WTC11 (cell line): Measurements from ENCODE around the gene GGACT. TPM values are rescaled to one million over a fixed set of nuclear protein-coding genes. Genes with fewer than 3 reads are reported as not detected.

ENCODE experiments used
- ATAC-seq: fragments of 200-7000 bp; cut with Tn5 transposase; 2 replicates; pipeline ENCODE4 v1.10.0; 2021; ENCODE audit warnings: mild to moderate bottlenecking, moderate library complexity
- CTCF ChIA-PET: fragments of 300-600 bp; sonication (Branson Sonifier 250); formaldehyde crosslinking; loops from one replicate; lab custom pipeline; 2021; ENCODE audit warnings: antibody characterized with exemption; lab: Charles Lee
- POLR2A ChIA-PET: fragments of 350-600 bp; sonication (Branson Sonifier 250); formaldehyde crosslinking; loops from one replicate; lab custom pipeline; 2021; ENCODE audit warnings: antibody characterized with exemption; lab: Charles Lee
- DNase-seq: peaks from one replicate; pipeline ENCODE4 v3.0.0; 2021; ENCODE audit warnings: low spot score
- H3K27ac Mint-ChIP-seq: 2 replicates; pipeline ENCODE4 v1.8.0; 2021; ENCODE audit warnings: mixed read lengths
- H3K27me3 Mint-ChIP-seq: 2 replicates; pipeline ENCODE4 v1.8.0; 2021; ENCODE audit warnings: low read depth, mild to moderate bottlenecking, moderate library complexity, mixed read lengths
- H3K36me3 Mint-ChIP-seq: 2 replicates; pipeline ENCODE4 v1.8.0; 2021; ENCODE audit warnings: mixed read lengths
- H3K4me1 Mint-ChIP-seq: 2 replicates; pipeline ENCODE4 v1.8.0; 2022; ENCODE audit warnings: mixed read lengths
- H3K4me3 Mint-ChIP-seq: 2 replicates; pipeline ENCODE4 v1.8.0; 2021; ENCODE audit warnings: mild to moderate bottlenecking, moderate library complexity, mixed read lengths
- H3K9me3 Mint-ChIP-seq: 2 replicates; pipeline ENCODE4 v1.8.0; 2021; ENCODE audit warnings: mixed read lengths
- CBFB ChIP-seq: sonication (generic); formaldehyde crosslinking; IDR thresholded peaks from 2 replicates; pipeline ENCODE4 v1.8.1; 2022; ENCODE audit warnings: mild to moderate bottlenecking, low read depth, missing genetic modification reagents
- CREB1 ChIP-seq: sonication (generic); formaldehyde crosslinking; IDR thresholded peaks from 2 replicates; pipeline ENCODE4 v1.8.0; 2023; ENCODE audit warnings: mild to moderate bottlenecking, missing genetic modification reagents
- FOXP1 ChIP-seq: sonication (generic); formaldehyde crosslinking; IDR thresholded peaks from 2 replicates; pipeline ENCODE4 v1.8.0; 2022; ENCODE audit warnings: missing genetic modification reagents, mild to moderate bottlenecking, moderate library complexity, borderline replicate concordance
- IRF2 ChIP-seq: sonication (generic); formaldehyde crosslinking; IDR thresholded peaks from 2 replicates; pipeline ENCODE4 v1.8.0; 2022; ENCODE audit warnings: low read depth, missing genetic modification reagents, borderline replicate concordance
- NFATC4 ChIP-seq: fragments of 250-450 bp; sonication (Bioruptor Pico); IDR thresholded peaks from 2 replicates; pipeline ENCODE4 v1.9.0; 2021; ENCODE audit warnings: mild to moderate bottlenecking
- NFE2L1 ChIP-seq: sonication (generic); formaldehyde crosslinking; IDR thresholded peaks from 2 replicates; pipeline ENCODE4 v1.8.1; 2023; ENCODE audit warnings: missing genetic modification reagents
- NFYB ChIP-seq: sonication (generic); formaldehyde crosslinking; conservative IDR thresholded peaks from 2 replicates; pipeline ENCODE4 v1.8.0; 2022; ENCODE audit warnings: low read depth, missing genetic modification reagents
- NR1H2 ChIP-seq: sonication (generic); formaldehyde crosslinking; IDR thresholded peaks from 2 replicates; pipeline ENCODE4 v1.9.0; 2021; ENCODE audit warnings: mild to moderate bottlenecking, moderate library complexity, missing genetic modification reagents
- NR2C2 ChIP-seq: sonication (generic); formaldehyde crosslinking; IDR thresholded peaks from 2 replicates; pipeline ENCODE4 v1.8.0; 2022; ENCODE audit warnings: mild to moderate bottlenecking, missing genetic modification reagents
- NR3C1 ChIP-seq: sonication (generic); formaldehyde crosslinking; conservative IDR thresholded peaks from 2 replicates; pipeline ENCODE4 v1.8.1; 2023; ENCODE audit warnings: low read depth, mild to moderate bottlenecking, missing genetic modification reagents
- PRDM15 ChIP-seq: sonication (generic); formaldehyde crosslinking; IDR thresholded peaks from 2 replicates; pipeline ENCODE4 v1.8.0; 2022; ENCODE audit warnings: missing genetic modification reagents
- PRRX2 ChIP-seq: fragments of 250-450 bp; sonication (Bioruptor Pico); IDR thresholded peaks from 2 replicates; pipeline ENCODE4 v1.8.0; 2021; ENCODE audit warnings: mild to moderate bottlenecking
- SP1 ChIP-seq: sonication (generic); formaldehyde crosslinking; conservative IDR thresholded peaks from 2 replicates; pipeline ENCODE4 v1.8.1; 2022; ENCODE audit warnings: missing genetic modification reagents
- STAT6 ChIP-seq: sonication (generic); formaldehyde crosslinking; conservative IDR thresholded peaks from 2 replicates; pipeline ENCODE4 v1.8.1; 2023; ENCODE audit warnings: mild to moderate bottlenecking, low read depth, missing genetic modification reagents, moderate library complexity
- ZNF121 ChIP-seq: sonication (generic); formaldehyde crosslinking; IDR thresholded peaks from 2 replicates; pipeline ENCODE4 v1.8.0; 2023; ENCODE audit warnings: missing genetic modification reagents
- ZNF219 ChIP-seq: sonication (generic); formaldehyde crosslinking; IDR thresholded peaks from 2 replicates; pipeline ENCODE4 v1.8.0; 2023; ENCODE audit warnings: missing genetic modification reagents, mild to moderate bottlenecking, borderline replicate concordance
- ZNF317 ChIP-seq: sonication (generic); formaldehyde crosslinking; IDR thresholded peaks from 2 replicates; pipeline ENCODE4 v1.8.1; 2023; ENCODE audit warnings: low read depth, mild to moderate bottlenecking, moderate library complexity, missing genetic modification reagents, borderline replicate concordance
- total RNA-seq: library from RNA; stranded (reverse); gene quantifications from 3 replicates; pipeline ENCODE4 v1.2.3, GENCODE V29; 2021
- TF ChIP-seq, protein P1 (sequence below): fragments of 250-450 bp; sonication (Bioruptor Pico); IDR thresholded peaks from 2 replicates; pipeline ENCODE4 v1.8.0; 2021; ENCODE audit warnings: mild to moderate bottlenecking
- TF ChIP-seq, protein P2 (sequence below): sonication (generic); formaldehyde crosslinking; IDR thresholded peaks from 2 replicates; pipeline ENCODE4 v1.8.1; 2022; ENCODE audit warnings: missing genetic modification reagents, borderline replicate concordance
- TF ChIP-seq, protein P3 (sequence below): sonication (generic); formaldehyde crosslinking; IDR thresholded peaks from 2 replicates; pipeline ENCODE4 v1.8.1; 2023; ENCODE audit warnings: mild to moderate bottlenecking, missing genetic modification reagents

The GGACT gene
- total RNA-seq, 1 experiment from 2014 or later: 2.4 TPM

DNA sequence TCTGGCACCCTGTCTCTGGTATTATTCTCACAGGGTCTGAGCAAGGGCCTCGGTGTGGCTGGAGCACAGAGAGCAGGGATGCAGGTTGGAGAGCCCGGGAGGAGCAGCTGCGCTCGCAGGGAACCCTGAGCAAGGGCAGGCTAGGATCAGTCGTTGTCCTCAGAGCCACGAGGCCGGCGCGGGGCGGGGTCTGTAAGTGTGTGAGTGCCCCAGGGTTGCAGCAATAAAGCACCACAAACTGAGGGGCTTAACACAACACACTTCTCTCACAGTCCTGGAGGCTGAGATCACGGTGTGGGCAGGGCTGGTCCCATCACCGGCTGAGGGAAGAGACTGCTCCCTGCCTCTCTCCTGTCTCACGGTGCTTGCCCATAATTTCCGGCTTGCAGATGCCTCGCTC, 38.5 kb upstream of the GGACT start:
- Mint-ChIP-seq H3K27me3 (no peaks in the 10 kb centered on the region), H3K9me3 (peaks cover 2% of the 10 kb centered on the region; the same call in 1 of the 2 replicates), H3K4me3 (no peak overlapping the region), H3K36me3 (peaks cover 64% of the 10 kb centered on the region), H3K4me1 (peaks cover 35% of the 10 kb centered on the region), H3K27ac (no peak overlapping the region)
- ChIA-PET POLR2A (no interaction called here), CTCF (no interaction called here)
- TF ChIP-seq ZNF121 (no peak), NFE2L1 (CRISPR knock-in tag) (no peak), SP1 (CRISPR knock-in tag) (no peak), PRRX2 (CRISPR knock-in tag) (no peak), ZNF219 (CRISPR knock-in tag) (no peak), ZNF317 (no peak), IRF2 (CRISPR knock-in tag) (no peak), CBFB (CRISPR knock-in tag) (no peak), NR3C1 (CRISPR knock-in tag) (no peak), NR1H2 (no peak), CREB1 (CRISPR knock-in tag) (no peak), PRDM15 (CRISPR knock-in tag) (no peak), STAT6 (CRISPR knock-in tag) (no peak), NFYB (CRISPR knock-in tag) (no peak), FOXP1 (CRISPR knock-in tag) (no peak), NFATC4 (CRISPR knock-in tag) (no peak), NR2C2 (CRISPR knock-in tag) (no peak)
- TF ChIP-seq, protein P1, sequence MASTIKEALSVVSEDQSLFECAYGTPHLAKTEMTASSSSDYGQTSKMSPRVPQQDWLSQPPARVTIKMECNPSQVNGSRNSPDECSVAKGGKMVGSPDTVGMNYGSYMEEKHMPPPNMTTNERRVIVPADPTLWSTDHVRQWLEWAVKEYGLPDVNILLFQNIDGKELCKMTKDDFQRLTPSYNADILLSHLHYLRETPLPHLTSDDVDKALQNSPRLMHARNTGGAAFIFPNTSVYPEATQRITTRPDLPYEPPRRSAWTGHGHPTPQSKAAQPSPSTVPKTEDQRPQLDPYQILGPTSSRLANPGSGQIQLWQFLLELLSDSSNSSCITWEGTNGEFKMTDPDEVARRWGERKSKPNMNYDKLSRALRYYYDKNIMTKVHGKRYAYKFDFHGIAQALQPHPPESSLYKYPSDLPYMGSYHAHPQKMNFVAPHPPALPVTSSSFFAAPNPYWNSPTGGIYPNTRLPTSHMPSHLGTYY (CRISPR knock-in tag): no peak
- TF ChIP-seq, protein P2, sequence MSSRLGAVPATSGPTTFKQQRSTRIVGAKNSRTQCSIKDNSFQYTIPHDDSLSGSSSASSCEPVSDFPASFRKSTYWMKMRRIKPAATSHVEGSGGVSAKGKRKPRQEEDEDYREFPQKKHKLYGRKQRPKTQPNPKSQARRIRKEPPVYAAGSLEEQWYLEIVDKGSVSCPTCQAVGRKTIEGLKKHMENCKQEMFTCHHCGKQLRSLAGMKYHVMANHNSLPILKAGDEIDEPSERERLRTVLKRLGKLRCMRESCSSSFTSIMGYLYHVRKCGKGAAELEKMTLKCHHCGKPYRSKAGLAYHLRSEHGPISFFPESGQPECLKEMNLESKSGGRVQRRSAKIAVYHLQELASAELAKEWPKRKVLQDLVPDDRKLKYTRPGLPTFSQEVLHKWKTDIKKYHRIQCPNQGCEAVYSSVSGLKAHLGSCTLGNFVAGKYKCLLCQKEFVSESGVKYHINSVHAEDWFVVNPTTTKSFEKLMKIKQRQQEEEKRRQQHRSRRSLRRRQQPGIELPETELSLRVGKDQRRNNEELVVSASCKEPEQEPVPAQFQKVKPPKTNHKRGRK (CRISPR knock-in tag): no peak
- TF ChIP-seq, protein P3, sequence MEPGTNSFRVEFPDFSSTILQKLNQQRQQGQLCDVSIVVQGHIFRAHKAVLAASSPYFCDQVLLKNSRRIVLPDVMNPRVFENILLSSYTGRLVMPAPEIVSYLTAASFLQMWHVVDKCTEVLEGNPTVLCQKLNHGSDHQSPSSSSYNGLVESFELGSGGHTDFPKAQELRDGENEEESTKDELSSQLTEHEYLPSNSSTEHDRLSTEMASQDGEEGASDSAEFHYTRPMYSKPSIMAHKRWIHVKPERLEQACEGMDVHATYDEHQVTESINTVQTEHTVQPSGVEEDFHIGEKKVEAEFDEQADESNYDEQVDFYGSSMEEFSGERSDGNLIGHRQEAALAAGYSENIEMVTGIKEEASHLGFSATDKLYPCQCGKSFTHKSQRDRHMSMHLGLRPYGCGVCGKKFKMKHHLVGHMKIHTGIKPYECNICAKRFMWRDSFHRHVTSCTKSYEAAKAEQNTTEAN (CRISPR knock-in tag): no peak
- ATAC-seq (peak; percentile 36), DNase-seq (no peak)
